GM18873 (cell line): ENCODE data around the gene FOXP3.

Experiments
- ATAC-seq: cut with Tn5 transposase; IDR thresholded peaks from one replicate; pipeline ENCODE4 v1.9.1; 2021; ENCODE audit warnings: mild to moderate bottlenecking, moderate library complexity, moderate number of reproducible peaks; ENCODE audit not compliant: unreplicated experiment, low FRiP score

The FOXP3 gene

DNA sequence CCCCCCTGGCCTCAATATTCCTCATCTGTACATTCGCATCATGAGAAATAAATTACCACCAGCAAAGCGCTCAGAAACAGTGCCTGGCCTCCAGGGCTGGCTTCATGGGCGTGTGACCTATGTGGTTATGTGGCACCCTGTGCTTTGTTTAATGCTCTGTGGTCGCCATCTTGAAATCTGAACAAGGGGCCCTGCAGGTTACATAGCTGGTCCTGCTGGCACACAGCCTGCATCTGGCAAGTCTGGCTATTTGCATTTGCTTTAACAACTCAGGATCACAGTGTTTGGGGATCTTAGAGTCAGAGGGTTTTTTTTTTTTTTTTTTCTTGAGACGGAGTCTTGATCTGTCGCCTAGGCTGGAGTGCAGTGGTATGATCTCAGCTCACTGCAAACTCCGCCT, 9.9 kb downstream of the FOXP3 start:
- no peak for ATAC-seq

DNA sequence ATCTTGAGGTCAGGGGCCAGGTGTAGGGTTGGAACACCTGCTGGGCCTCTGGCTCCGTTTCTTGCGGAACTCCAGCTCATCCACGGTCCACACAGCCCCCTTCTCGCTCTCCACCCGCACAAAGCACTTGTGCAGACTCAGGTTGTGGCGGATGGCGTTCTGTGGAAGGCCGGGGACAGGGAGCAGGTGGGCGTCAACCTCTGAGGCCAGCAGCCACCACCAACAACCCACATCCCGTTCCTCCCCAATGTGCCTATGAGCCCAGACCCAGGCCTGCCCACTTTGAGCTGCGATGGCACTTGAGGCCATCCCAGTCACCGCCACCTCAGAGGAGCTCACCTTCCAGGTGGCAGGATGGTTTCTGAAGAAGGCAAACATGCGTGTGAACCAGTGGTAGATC, 13.2 kb downstream of the FOXP3 start:
- no peak for ATAC-seq

GRCh38 chrX:49250578-49250977, 13.9 kb downstream of the FOXP3 start:
- ATAC-seq, result no peak

- ATAC-seq, result no peak
These were observed 14.4 kb downstream of the FOXP3 start for GRCh38 chrX:49250066-49250465.

DNA sequence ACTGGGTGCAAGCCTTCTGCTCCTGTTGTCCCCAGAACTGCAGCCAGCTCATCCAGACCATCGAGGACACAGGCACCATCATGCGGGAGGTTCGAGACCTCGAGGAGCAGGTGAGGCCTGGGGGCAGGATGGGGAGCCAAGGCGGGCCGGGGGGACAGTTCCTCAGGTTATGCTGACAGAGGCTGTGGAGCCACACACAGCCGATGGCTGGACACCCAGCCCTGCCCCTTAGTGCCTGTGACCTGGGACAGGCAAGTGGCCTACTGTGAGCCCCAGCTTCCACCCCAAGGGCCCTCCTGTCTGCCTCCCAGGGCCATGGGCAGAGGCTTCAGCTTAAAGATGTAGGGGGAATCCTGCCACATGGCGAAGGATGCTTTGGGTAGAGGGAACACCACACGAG, 14.9 kb downstream of the FOXP3 start:
- ATAC-seq, result no peak

GRCh38 chrX:49249071-49249470, 15.4 kb downstream of the FOXP3 start:
- no peak for ATAC-seq

DNA sequence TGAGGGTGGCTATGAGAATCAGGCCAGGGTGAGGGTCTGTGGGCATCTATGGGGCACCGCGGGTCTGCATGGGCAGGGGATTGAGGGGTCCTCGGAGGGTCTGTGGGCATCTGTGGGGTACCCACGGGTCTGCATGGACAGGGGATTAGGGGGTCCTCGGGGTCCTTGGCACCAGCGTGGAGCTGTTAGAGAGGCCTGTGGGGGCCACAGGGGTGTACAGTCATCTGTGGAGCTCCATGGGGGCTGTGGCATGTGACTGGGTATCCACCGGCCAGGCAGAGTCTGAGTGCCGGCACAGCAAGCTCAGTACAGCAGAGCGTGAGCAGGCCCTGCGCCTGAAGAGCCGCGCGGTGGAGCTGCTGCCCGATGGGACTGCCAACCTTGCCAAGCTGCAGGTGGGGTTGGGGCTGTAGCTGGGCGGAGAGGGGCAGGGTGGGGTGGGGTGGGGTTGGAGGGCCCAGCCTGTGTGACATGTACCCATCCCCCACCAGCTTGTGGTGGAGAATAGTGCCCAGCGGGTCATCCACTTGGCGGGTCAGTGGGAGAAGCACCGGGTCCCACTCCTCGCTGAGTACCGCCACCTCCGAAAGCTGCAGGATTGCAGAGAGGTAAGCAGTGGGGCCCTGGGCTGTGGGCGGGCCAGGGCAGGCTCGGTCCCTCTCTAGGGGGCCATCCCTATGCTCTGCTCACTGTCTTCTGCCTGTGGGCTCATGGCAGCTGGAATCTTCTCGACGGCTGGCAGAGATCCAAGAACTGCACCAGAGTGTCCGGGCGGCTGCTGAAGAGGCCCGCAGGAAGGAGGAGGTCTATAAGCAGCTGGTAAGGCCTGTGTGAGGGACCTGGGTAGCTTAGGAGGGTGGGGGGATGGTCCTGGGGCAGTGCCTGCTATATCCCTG, 16.3 kb downstream of the FOXP3 start:
- ATAC-seq, result no peak

DNA sequence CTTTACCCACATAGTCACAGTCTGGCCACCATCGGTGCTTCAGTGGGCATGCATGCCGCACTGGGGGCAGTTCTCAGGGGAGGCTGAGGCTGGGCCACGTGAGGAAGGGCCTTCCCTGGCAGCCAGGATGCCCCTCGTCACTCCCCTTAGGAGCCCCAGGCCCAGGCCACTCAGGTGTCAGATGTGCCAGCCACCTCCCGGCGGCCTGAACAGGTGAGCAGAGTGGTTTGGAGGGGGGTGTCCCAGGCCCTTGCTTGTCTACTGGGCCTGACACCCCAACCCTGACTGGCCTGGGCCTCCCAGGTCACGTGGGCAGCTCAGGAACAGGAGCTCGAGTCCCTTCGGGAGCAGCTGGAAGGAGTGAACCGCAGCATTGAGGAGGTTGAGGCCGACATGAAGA, 17.2 kb downstream of the FOXP3 start:
- ATAC-seq, result no peak

DNA sequence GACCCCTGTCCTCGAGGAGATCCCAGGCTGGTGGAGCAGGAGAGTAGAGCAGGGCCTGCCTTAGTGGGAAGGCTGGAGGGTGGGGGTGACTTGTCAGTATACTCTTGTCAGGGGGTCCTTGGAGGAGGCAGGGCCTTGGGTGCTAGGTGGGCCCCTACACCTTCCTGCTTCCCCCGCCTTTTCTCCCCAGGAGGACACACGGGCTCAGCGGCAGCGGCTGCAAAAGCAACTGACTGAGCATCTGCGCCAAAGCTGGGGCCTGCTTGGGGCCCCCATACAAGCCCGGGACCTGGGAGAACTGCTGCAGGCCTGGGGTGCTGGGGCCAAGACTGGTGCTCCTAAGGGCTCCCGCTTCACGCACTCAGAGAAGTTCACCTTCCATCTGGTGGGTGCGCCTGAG, 18.0 kb downstream of the FOXP3 start:
- ATAC-seq, result no peak

DNA sequence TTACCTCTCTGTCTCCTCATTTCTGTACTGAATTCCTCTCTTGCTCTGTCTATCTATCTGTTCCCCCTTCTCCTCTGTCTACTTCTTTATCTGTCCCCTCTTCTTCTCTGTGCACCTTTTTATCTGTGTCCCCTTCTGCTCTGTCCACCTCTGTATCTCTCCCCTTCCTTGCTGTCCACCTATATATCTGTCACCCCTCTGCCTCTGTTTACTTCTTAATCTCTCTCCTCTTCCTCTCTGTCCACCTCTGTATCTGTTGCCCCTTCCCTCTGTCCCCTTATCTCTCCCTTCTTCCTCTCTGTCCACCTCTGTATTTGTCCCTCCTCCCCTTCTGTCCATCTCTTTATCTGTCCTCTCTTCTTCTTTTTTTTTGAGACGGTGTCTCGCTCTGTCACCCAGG, 20.3 kb downstream of the FOXP3 start:
- ATAC-seq, result no peak

DNA sequence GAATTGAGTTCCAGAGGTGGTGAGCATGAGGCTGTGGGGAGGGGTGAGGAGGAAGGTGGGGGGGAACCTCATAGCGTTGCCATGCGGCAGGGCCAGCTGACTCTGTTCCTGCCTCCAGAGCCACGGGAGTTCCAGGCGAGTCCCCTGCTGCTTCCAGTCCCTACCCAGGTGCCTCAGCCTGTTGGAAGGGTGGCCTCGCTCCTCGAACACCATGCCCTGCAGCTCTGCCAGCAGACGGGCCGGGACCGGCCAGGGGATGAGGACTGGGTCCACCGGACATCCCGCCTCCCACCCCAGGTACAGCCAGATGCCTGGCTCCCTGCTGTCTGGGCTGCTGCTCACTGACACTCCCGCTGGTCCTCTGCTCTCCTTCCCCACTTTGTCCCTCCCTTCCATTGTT, 21.3 kb downstream of the FOXP3 start:
- ATAC-seq, result no peak

DNA sequence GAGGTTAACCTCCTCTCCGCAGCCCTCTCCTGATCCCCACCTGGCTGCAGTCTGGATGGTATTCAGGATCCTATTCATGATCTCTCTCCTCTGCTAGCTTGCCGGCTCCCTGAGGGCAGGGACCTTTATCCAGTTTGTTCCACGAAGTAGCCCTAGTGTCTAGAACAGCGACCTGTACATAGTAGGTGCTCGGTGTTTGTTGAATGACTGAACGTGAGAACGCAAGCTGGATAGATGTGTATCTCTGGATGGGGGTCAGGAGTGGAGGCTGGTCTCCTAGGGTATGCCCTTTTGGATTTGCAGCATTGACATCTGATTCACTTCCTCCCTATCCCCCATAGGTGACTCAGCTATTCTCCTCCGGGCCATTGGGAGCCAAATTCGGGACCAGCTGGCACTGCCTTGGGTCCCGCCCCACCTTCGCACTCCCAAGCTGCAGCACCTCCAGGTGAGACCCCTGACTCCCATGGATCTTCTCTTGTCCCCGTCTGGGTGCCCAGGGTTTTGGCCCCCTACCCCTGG, 21.9 kb downstream of the FOXP3 start:
- ATAC-seq, result no peak

DNA sequence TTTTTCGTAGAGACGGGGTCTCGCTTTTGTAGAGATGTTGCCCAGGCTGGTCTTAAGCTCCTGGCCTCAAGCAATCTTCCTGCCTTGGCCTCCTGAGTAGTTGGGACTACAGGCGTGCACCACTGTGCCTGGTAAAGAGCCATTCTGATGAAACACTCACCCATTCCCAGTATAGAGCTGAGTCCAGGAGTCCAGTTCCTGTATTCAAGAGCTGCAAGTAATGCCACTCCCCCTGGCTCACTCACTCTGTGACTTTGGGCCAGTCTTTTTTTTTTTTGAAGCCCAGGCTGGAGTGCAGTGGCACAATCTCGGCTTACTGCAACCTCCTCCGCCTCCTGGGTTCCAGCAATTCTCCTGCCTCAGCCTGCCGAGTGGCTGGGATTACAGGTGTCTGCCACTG, 25.8 kb downstream of the FOXP3 start:
- no peak for ATAC-seq

GRCh38 chrX:49237060-49237459, 27.4 kb downstream of the FOXP3 start:
- ATAC-seq, result no peak

GRCh38 chrX:49233887-49234555, 30.5 kb downstream of the FOXP3 start:
- no peak for ATAC-seq

DNA sequence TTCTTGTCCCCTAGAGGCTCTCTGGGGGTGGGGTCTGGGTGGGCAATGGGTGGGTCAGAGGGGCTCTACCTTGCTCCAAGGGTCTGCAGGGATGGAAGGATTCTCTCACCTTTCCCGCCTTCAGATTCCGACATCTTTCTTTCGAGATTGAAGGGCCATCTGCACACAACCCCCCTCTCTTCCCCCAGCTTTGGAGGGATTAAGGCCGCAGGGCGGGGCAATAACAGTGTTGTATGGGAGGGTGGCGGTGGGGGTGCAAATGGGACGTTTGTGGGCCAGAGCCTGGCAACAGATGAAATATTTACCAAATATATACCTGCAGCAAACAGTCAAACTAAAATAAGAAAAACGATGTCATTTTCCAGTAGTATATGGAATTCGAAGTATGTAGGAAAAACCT, 31.3 kb downstream of the FOXP3 start, which contains the start of gene CACNA1F:
Gene CACNA1F (minus strand): TSS at position 165 of the 400 bp plus-strand sequence. CDS start 31 bp downstream, at position 134.
- ATAC-seq, result no peak

DNA sequence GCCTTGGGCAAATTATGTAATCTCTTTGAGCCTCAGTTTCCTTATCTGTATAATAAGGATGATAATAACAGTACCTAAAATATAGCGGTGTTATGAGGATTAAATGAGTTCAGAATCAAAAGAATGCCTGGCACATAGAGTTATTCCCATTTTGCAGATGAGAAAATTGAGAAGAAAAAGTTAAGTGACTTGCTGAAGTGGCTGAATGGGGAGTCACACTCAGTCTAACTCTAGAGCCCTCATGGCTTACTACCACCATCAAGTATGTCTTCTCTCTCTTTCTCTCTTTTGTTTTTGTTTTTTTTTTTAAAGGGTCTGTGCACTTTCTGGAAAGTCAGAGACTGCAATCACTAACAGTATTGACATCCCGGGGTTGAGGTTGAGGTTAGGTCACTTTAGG, 32.0 kb downstream of the FOXP3 start:
- no peak for ATAC-seq

GRCh38 chrX:49231333-49232000, 33.0 kb downstream of the FOXP3 start:
- ATAC-seq, result no peak

- no peak for ATAC-seq
These were observed 33.8 kb downstream of the FOXP3 start for GRCh38 chrX:49230500-49231232.

GRCh38 chrX:49228185-49228584, 36.3 kb downstream of the FOXP3 start:
- ATAC-seq, result no peak
